Measurements from ENCODE around the gene TFAP2C.

GRCh38 chr20:56676679-56677078 is 47.6 kb downstream of the TFAP2C start:
- TF ChIP-seq CTCF (IDR thresholded peaks at IDR 0.05) = no peak
- no peak for TF ChIP-seq POLR2A (IDR thresholded peaks at IDR 0.05)
- no peak for TF ChIP-seq EP300 (IDR thresholded peaks at IDR 0.05)

Measured in tibial nerve (tissue), 4 donors.